Spleen (tissue), 11 donors: ENCODE data around the gene NOL9. TPM values are rescaled to one million over a fixed set of nuclear protein-coding genes. Genes with fewer than 3 reads are reported as not detected.
"Not testable (repeated sequence)": the region's sequence is repeated elsewhere in the genome, so short reads cannot be mapped to it uniquely, and the experiment has no call there.

Source experiments
- DNase-seq: peaks from one replicate; pipeline ENCODE4 v3.0.0-alpha.2; 2020
- H3K27ac ChIP-seq, 8 donors: fragments of 200-600 bp; sonication (generic) in 7 of 8; 1 replicate in 4 of 8; 2 replicates in 4 of 8; pipeline versions ENCODE4 v1.5.0 to v1.8.0; 2016 to 2021; ENCODE audit warnings: inconsistent platforms in 4 of 8, mild to moderate bottlenecking in 4 of 8, moderate library complexity in 1 of 8
- H3K27me3 ChIP-seq, 7 donors: fragments of 200-600 bp; sonication (generic) in 6 of 7; replicated peaks in 1 of 7; 1 replicate in 4 of 7; 2 replicates in 3 of 7; pipeline versions ENCODE4 v1.5.0 to v1.8.0; 2016 to 2021; ENCODE audit warnings: inconsistent platforms in 3 of 7, mild to moderate bottlenecking in 1 of 7
- H3K36me3 ChIP-seq, 6 donors: fragments of 200-600 bp; sonication (generic) in 5 of 6; 1 replicate in 4 of 6; 2 replicates in 2 of 6; pipeline versions ENCODE4 v1.5.0 to v1.8.0; 2016 to 2021; ENCODE audit warnings: inconsistent platforms in 2 of 6
- H3K4me1 ChIP-seq, 6 donors: fragments of 200-600 bp; sonication (generic) in 5 of 6; 1 replicate in 3 of 6; 2 replicates in 3 of 6; pipeline versions ENCODE4 v1.5.0 to v1.8.0; 2016 to 2021; ENCODE audit warnings: inconsistent platforms in 3 of 6
- H3K4me3 ChIP-seq, 8 donors: fragments of 200-600 bp; sonication (generic) in 7 of 8; 1 replicate in 4 of 8; 2 replicates in 4 of 8; pipeline versions ENCODE4 v1.5.0 to v1.8.0; 2016 to 2021; ENCODE audit warnings: inconsistent platforms in 4 of 8, mild to moderate bottlenecking in 4 of 8, moderate library complexity in 2 of 8
- H3K9me3 ChIP-seq, 8 donors: fragments of 200-600 bp; sonication (generic) in 7 of 8; 1 replicate in 4 of 8; 2 replicates in 4 of 8; pipeline versions ENCODE4 v1.5.0 to v1.8.0; 2016 to 2021; ENCODE audit warnings: inconsistent platforms in 4 of 8
- POLR2A ChIP-seq, 3 donors: fragments of 450-650 bp; IDR thresholded peaks; one replicate each; pipeline ENCODE4 v1.5.1; 2017; ENCODE audit warnings: antibody characterized with exemption in 3 of 3, mild to moderate bottlenecking in 1 of 3
- POLR2AphosphoS5 ChIP-seq, 3 donors: sonication (generic); formaldehyde crosslinking; IDR thresholded peaks; one replicate each; pipeline ENCODE4 v1.5.1; 2017; ENCODE audit warnings: antibody characterized with exemption in 3 of 3
- WGBS, 5 donors: extraction: QIAGEN DNeasy Blood & Tissue Kit in 3 of 5; methylation state at CpG; one replicate each; pipeline versions ENCODE4 v1.1.5 to v1.1.7; 2013 to 2018; 5-methylcytosine and 5-hydroxymethylcytosine counted together
- intact Hi-C: fragments of 100-400 bp; cut with DNase I; formaldehyde crosslinking; loops from one replicate; pipeline ENCODE4 v1.15.0; 2023; ENCODE audit warnings: low total_unique reads
- polyA plus RNA-seq, 3 donors: library from polyadenylated mRNA; stranded (reverse); fragments of 200-250 nt; gene quantifications; one replicate each; pipeline ENCODE4 v1.2.1, GENCODE V29; 2013
- total RNA-seq, 7 donors: library from RNA; depleted of rRNA in 3 of 7; stranded (reverse); fragments of >200 nt in 3 of 7; fragmentation: NEBNext Ultra II Directional in 4 of 7; extraction: Animal tissue kit (Norgen Biotek cat#: 25700) in 4 of 7; gene quantifications; one replicate each; pipeline versions ENCODE4 v1.1.0 to v1.2.1, GENCODE V29; 2016 to 2021
- TF ChIP-seq, protein P1 (sequence below), 11 experiments: fragments of 200-600 bp in 7 of 11; fragments of 450-650 bp in 4 of 11; sonication (generic) in 4 of 11; IDR thresholded peaks in 8 of 11; conservative IDR thresholded peaks in 3 of 11; 1 replicate in 7 of 11; 2 replicates in 4 of 11; pipeline versions ENCODE4 v1.4.0 to v1.8.0; 2016 to 2021; ENCODE audit warnings: antibody characterized with exemption in 11 of 11, inconsistent platforms in 4 of 11, mild to moderate bottlenecking in 1 of 11
- donor health status: healthy with polysubstance abuse.
- donor health status: DM: no; HTN: no; CAD: no; lungs with moderate emphysema.
- donor health status: DM: no; HTN: no; CAD: no.
- donor health status: Bipolar disorder and iron deficiency.
- donor health status: healthy.
- donor health status: DM: no; HTN: no; CAD: no.
- donor health status: DM: yes; HTN: yes; CAD: no.

Gene NOL9
- total and polyA plus RNA-seq, 10 donors: 4.2 to 55.2 (median 41.2) TPM

DNA sequence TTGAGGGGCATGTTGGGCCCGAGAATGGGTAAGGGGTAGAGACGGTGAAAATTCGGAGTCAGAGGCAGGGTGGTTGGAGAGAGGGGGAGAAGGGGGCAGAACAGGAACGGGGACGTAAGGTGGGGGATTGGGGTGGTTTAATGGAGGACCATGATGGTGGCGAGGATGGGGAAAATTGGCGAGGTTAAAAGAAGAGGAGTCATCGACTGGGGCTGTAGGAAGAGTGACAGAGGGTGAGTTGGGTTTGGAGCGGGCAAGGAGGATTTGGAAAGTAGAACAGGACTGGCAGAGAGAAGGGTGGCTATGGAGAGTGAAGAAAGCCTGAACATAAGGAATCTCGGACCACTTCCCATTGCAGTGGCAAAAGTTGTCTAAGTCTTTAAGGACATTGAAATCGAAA lies 14.7 kb upstream of the NOL9 start:
- H3K27me3 ChIP-seq: no peaks in the 10 kb centered on the region
- TF ChIP-seq, protein P1, sequence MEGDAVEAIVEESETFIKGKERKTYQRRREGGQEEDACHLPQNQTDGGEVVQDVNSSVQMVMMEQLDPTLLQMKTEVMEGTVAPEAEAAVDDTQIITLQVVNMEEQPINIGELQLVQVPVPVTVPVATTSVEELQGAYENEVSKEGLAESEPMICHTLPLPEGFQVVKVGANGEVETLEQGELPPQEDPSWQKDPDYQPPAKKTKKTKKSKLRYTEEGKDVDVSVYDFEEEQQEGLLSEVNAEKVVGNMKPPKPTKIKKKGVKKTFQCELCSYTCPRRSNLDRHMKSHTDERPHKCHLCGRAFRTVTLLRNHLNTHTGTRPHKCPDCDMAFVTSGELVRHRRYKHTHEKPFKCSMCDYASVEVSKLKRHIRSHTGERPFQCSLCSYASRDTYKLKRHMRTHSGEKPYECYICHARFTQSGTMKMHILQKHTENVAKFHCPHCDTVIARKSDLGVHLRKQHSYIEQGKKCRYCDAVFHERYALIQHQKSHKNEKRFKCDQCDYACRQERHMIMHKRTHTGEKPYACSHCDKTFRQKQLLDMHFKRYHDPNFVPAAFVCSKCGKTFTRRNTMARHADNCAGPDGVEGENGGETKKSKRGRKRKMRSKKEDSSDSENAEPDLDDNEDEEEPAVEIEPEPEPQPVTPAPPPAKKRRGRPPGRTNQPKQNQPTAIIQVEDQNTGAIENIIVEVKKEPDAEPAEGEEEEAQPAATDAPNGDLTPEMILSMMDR (IDR thresholded peaks at IDR 0.05 in 8 of 11, conservative IDR thresholded peaks at IDR 0.05 in 3 of 11): no peak
- TF ChIP-seq POLR2AphosphoS5 (IDR thresholded peaks at IDR 0.05) (no peak), POLR2A (IDR thresholded peaks at IDR 0.05) (no peak)
- H3K36me3 ChIP-seq: no peaks in the 10 kb centered on the region
- H3K4me3 ChIP-seq: no peak overlapping the region
- no peak overlapping the region for H3K27ac ChIP-seq
- intact Hi-C loops: no loop called here
- no peaks in the 10 kb centered on the region for H3K4me1 ChIP-seq
- 87 to 96% (median 94%) methylated on average over 11 of the region's 11 CpGs for WGBS, 5 donors
- H3K9me3 ChIP-seq: peaks cover 0 to 7% (median 0%) of the 10 kb centered on the region in 8 donors
- DNase-seq: no peak

DNA sequence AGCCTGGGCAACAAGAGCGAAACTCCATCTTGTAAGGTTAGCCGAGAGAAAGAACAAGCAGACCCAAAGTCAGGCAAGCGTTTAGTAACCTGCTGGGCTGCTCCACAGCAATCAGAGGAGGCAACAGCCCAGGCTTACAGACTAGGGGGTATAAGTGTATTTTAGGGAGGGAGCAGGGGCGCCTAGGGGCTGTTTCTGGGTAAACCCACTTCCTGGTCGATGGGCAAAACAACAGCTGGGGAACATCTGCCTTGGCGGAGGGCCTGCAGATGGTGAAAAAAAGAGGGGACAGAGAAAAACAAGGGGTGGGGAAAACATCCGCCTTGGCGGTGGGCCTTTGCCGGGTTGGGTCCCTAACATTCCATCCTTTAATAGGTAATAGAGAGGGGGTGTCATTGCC lies 6.0 kb upstream of the NOL9 start:
- no peak for DNase-seq
- Histone ChIP-seq H3K27ac (no peak overlapping the region), H3K4me1 (peaks cover under 1 to 4% (median 2%) of the 10 kb centered on the region in 6 donors), H3K9me3 (no peaks in the 10 kb centered on the region), H3K4me3 (no peak overlapping the region), H3K27me3 (no peaks in the 10 kb centered on the region), H3K36me3 (no peaks in the 10 kb centered on the region)
- TF ChIP-seq, protein P1 (IDR thresholded peaks at IDR 0.05 in 8 of 11, conservative IDR thresholded peaks at IDR 0.05 in 3 of 11): no peak
- TF ChIP-seq POLR2A (IDR thresholded peaks at IDR 0.05): no peak
- TF ChIP-seq POLR2AphosphoS5 (IDR thresholded peaks at IDR 0.05): no peak
- 70 to 75% (median 71%) methylated on average over 9 of the region's 9 CpGs for WGBS, 5 donors
- intact Hi-C loops: no loop called here

DNA sequence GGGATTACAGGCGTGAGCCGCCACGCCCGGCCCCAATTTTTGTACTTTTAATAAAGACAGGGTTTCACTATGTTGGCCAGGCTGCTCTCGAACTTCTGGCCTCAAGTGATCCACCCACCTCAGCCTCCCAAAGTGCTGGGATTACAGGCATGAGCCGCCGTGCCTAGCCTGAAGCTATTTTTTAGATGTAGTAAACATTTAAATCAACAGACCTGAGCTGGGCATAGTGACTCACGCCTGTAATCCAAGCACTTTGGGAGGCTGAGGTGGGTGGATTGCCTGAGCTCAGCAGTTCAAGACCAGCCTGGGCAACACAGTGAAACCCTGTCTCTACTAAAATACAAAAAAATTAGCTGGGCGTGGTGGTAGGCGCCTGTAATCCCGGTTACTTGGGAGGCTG lies 4.8 kb upstream of the NOL9 start:
- H3K4me3 ChIP-seq, H3K27me3 ChIP-seq, H3K9me3 ChIP-seq, DNase-seq, H3K36me3 ChIP-seq, H3K27ac ChIP-seq, intact Hi-C loops: not testable (repeated sequence)
- peaks cover 7 to 13% (median 11%) of the 10 kb centered on the region in 6 donors for H3K4me1 ChIP-seq
- WGBS, 5 donors: 87 to 97% (median 92%) methylated on average over 11 of the region's 11 CpGs

DNA sequence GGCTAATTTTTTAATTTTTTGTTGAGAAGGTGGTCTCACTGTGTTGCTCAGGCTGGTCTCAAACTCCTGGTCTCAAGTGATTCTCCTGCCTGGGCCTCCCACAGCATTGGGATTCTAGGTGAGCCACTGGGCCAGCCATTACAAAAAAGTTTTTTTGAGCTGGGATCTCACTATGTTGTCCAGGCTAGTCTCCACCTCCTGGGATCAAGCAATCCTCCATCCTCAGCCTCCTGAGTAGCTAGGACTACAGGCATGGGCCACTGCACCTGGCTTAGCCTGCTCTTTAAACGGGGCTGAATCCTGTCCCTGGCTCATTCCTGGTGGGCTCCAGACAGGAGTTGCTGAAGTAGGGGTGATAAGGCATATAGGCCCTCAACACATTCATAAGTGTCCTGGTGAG lies 3.3 kb upstream of the NOL9 start:
- TF ChIP-seq POLR2A (IDR thresholded peaks at IDR 0.05) (no peak), POLR2AphosphoS5 (IDR thresholded peaks at IDR 0.05) (no peak)
- TF ChIP-seq, protein P1 (IDR thresholded peaks at IDR 0.05 in 8 of 11, conservative IDR thresholded peaks at IDR 0.05 in 3 of 11): no peak
- no peak for DNase-seq
- no peaks in the 10 kb centered on the region for H3K36me3 ChIP-seq
- H3K4me3 ChIP-seq: no peak overlapping the region
- no peaks in the 10 kb centered on the region for H3K9me3 ChIP-seq
- WGBS, 5 donors: 77 to 96% (median 81%) methylated on average over 1 of the region's 1 CpG
- intact Hi-C loops: no loop called here
- no peaks in the 10 kb centered on the region for H3K27me3 ChIP-seq
- peaks cover 16 to 27% (median 25%) of the 10 kb centered on the region in 6 donors for H3K4me1 ChIP-seq
- H3K27ac ChIP-seq: no peak overlapping the region
